ENCODE measurements around the gene OOSP3.

- TF ChIP-seq CTCF (IDR thresholded peaks at IDR 0.05): no peak
- TF ChIP-seq POLR2A (IDR thresholded peaks at IDR 0.05): no peak
These were observed 13.6 kb upstream of the OOSP3 start for GRCh38 chr11:59865031-59865430.

Measured in ovary (tissue), 3 donors.